ENCODE measurements around the gene PPM1B.
"Not testable (repeated sequence)": the region's sequence is repeated elsewhere in the genome, so short reads cannot be mapped to it uniquely, and the experiment has no call there.

Gene PPM1B

DNA sequence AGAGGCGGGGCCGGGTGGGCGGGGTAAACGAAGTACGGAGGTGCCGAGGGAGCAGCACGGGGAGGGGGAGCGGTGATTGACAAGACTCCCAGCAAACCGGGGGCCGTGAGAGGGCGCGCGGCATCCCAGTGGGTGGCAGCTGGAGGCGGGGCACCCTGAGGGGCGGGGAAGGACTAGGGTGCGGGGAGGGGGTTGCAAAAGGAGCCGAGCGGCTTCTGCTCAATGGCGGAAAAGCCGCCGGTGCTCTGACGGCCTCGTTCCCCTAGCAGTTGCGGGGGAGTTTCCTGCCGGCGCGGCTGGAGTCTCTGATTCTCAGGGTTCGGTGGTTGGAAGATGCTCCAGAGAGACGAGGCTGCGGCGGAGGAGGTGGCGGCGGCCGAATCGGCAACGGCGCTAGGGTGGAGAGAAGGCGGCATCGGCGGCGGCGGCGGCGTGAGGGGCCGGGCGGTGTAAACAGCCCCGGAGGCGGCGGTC lies at the start of gene PPM1B:
TSS of gene PPM1B (plus strand) at position 195 of the 474 bp plus-strand sequence. CDS start 32,325 bp downstream, outside the sequence.
- peak; percentile 99 for DNase-seq (ENCODE audit: low read depth)

DNA sequence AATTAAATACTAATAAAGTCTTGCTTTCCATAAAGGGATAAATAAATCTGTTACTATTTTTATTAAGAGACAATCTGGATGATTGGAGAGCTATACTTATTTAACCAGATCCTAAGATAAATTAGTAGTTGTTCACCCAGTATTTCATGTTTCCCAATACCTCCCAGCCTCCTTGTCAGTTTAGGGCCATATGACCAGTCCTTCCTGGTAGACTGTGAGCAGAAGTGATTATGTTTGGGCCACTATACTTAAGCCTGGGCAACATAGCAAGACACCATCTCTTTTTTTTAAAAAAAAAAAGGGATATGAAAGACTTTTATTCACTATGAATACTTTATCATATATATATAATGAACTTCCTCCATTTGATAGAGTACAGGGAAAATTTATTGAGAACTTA lies 48.8 kb upstream of the PPM1B start:
- no peak for DNase-seq (ENCODE audit: low read depth)

DNA sequence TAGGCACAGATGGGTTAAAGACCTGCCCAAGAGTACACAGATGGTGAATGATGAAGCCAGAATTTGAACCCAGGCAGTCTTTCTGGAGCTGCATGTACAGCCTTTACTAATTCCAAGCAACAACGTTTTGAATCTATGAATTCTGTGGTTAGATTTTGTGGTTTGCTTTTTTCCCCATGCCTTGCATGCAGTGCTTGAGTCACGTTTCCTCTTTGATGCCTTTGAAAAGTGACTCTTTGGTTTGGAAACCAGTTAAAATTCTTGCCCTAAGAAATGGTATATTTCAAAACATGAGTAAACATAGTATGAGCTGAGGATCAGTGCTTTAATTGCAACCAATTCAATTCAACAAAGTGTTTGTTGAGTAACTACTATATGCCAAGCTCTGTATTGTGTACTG lies 48.2 kb upstream of the PPM1B start:
- no peak for DNase-seq (ENCODE audit: low read depth)

DNA sequence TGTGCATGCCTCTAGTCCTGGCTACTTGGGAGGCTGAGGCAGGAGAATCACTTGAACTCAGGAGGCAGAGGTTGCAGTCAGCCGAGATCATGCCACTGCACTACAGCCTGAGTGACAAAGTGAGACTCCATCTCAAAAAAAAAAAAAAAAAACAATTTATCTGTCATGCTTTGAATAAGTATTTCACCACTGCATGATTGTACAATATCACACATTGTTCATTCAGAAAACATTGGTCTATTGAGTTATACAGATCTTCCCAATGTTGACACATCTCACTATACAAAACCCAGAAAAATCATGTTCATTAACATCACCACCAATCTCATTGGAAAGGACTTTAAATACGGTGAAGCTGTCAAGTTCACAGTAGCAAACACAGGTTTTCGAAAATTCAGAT lies 46.8 kb upstream of the PPM1B start:
- DNase-seq (ENCODE audit: low read depth), result no peak

- no peak for DNase-seq (ENCODE audit: low read depth)
Measured at GRCh38 chr2:44124500-44124899, 44.2 kb upstream of the PPM1B start.

DNA sequence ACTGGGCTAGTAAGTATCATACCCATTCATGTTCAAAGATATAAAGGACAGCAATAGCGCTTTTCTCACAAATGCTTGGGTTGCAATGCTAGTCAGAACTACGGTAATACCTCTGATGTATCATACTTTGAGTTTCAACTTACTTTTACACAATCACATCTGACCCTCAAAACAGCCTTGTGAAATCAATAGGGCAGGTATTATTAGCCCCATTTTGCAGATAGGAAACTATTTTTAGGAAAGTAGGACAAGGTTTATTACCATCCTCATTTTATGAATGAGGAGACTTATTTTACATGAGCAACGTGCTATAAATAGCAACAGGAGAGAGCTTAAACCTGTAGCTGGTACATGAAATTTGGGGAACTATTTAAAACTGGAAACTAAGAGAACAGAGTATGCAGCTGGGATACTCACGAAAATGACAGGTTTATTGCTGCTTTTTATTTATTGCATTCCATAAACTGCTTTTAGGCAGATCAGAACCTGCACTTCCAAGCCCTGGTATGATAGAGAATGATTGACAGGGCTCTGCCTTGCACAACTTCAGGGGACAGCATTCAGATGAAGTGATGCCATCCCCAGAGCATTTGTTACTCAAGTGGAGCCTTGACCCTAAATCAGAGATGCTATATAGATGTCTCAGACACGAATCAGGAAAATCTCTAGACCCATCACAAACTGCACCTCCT lies 42.4 kb upstream of the PPM1B start:
- DNase-seq (ENCODE audit: low read depth), result no peak

DNA sequence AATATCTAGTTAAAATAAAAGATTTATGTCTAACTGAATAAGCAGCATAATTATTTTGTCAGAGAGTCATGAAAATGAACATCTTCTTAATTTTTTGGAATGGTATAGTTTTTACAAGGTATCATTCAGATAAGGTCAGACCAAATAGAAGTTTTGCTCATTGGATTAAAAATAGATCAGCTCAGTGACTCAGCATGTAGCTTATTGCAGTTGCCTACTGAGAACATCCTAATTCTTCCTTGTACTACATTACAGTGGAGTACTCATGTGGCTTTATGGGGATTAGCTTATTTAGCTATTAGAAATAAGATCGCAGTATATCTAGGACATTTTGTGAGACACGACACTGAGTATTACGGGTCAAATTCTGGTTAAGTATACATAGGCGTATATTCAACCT lies 38.2 kb upstream of the PPM1B start:
- DNase-seq (ENCODE audit: low read depth), result no peak

- DNase-seq (ENCODE audit: low read depth), result no peak
Measured at GRCh38 chr2:44131177-44131576, 37.5 kb upstream of the PPM1B start.

- not testable (repeated sequence) for DNase-seq (ENCODE audit: low read depth)
Measured at GRCh38 chr2:44133602-44134001, 35.1 kb upstream of the PPM1B start.

DNA sequence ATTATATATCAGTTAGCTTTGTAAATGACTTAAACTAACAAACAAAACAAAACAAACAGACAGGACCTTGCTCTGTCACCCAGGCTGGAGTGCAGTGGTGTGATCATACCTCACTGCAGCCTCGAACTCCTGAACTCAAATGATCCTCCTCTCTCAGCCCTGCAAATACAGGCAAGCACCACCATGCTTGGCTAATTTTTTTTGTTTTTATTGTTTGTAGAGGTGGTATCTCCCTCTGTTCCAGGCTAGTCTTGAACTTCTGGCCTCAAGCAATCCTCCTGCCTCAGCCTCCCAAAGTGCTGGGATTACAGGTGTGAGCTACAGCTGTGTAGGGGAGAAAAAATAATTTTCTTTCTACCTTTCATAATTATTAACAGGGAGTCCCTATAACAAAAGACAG lies 33.8 kb upstream of the PPM1B start:
- DNase-seq (ENCODE audit: low read depth), result no peak

GRCh38 chr2:44135296-44135695 lies 33.4 kb upstream of the PPM1B start:
- DNase-seq (ENCODE audit: low read depth), result no peak

DNA sequence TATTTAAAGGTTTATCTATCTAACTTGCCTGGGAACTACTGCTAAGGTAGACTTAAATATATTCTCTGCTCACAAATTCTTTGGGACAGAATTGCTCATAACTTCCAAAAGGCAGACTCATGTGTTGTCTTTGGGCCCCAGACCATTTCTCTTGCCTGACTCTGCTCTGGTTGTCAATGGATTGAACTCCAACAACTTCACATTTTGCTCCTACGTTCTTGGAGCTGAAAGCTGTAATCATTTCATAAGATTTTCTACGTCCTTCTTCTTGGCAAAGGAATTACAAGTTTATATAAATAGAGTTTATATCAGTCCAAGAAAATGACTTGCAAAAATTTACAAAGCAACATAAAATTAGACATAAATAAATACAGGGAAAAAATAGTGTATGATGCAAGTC lies 32.9 kb upstream of the PPM1B start:
- DNase-seq (ENCODE audit: low read depth), result no peak

DNA sequence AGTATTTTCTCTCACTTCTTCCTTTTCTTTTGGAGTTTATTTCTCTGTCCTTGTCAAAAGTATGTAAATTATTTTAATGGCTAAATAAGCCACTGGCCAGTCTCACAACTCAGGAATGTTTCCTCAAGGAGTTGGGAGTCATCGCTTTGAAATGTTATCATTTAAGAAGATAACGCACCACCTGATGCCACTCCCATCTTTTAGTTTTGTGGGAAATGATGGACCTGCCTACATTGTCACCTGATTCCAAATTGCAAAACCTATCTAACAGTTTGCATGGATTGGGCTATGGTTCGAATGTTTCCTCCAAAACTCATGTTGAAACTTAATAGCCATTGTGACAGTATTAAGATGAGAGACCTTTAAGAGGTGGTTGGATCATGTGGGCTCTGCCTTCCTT lies 32.4 kb upstream of the PPM1B start:
- no peak for DNase-seq (ENCODE audit: low read depth)

DNA sequence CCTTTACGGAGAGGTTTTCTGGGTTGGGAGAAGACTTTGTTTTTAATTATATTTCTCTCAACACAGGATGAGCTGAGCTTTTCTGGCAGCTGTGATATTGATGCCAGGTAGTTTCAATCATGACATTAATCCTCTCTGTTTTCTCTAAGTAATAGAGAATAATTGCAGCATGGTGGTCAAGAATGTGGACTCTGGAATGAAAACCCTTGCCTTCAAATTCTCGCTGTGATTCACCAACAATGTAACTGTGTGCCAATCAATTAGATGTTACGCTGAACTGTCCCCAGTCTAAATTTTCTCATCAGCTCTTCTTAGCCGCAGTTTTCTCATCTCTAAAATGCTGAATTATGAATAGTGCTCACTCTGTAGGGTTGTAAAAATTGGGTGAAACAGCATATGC lies 31.6 kb upstream of the PPM1B start:
- DNase-seq (ENCODE audit: low read depth), result no peak

- no peak for DNase-seq (ENCODE audit: low read depth)
Measured at GRCh38 chr2:44137872-44138551, 30.7 kb upstream of the PPM1B start.

GRCh38 chr2:44139741-44140140 lies 28.9 kb upstream of the PPM1B start:
- DNase-seq (ENCODE audit: low read depth), result no peak

DNA sequence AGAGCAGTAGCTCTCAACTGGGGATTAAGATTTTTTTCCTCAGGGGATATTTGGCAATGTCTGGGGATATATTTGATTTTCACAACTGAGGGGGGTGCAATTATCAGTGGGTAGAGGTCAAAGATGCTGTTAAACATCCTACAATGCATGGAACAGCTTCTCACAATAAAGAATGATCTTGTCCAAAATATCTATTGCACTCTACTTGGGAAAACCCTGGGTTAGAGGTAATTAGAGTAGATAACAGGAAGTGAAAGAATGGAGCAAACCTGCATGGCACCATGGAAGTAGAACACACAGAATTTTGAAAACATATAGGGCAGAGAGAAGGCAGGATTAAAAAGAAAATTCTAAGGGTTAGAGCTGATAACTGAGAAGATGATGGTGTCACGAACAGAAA lies 26.4 kb upstream of the PPM1B start:
- DNase-seq (ENCODE audit: low read depth), result no peak

- no peak for DNase-seq (ENCODE audit: low read depth)
Measured at GRCh38 chr2:44143701-44144100, 25.0 kb upstream of the PPM1B start.

- no peak for DNase-seq (ENCODE audit: low read depth)
Measured at GRCh38 chr2:44148999-44149398, 19.7 kb upstream of the PPM1B start.

GRCh38 chr2:44150473-44150872 lies 18.2 kb upstream of the PPM1B start:
- DNase-seq (ENCODE audit: low read depth), result no peak

GRCh38 chr2:44152865-44153669 lies 15.6 kb upstream of the PPM1B start:
- DNase-seq (ENCODE audit: low read depth), result no peak

DNA sequence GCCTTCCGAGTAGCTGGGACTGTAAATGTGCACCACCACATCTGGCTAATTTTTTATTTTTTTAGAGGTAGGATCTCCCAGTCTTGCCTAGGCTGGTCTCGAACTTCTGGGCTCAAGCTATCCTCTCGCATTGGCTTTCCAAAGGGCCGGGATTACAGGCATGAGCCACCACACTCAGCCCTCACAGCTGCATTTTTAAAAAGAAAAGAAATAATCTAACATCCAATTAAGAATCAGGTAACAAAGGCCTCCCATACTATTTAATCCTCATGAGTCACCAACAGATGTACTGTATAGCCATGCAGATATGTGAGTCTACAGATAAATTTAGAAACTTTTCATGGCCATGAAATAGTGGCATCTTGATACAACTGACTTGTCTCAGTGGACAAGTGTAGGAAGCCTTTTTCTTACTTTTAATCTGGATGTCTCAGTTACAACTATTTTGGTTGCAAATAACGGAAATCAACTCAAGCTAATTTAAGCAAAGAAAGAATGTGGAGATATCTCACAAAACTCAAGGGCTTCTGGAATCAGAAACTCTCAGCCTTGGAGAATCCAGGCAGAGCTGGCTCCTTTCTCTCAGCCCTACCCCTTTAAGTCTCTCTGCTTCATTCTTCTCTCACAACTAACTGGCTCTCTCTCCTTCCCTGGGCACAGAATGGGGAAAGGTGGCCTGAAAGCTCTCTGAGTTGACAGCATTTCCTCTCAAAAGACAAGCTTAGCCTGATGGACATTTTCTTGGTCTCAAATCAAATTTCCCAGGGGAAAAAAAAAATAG lies 12.8 kb upstream of the PPM1B start:
- no peak for DNase-seq (ENCODE audit: low read depth)
